PFSK-1 (cell line): Measurements from ENCODE around the gene RNF115.

Experiments used
- FOXP2 ChIP-seq: optimal IDR thresholded peaks from 2 replicates; pipeline ENCODE3; 2011; ENCODE audit warnings: borderline replicate concordance, control low read depth, inconsistent platforms; ENCODE audit not compliant: insufficient read depth; ENCODE audit errors: extremely low read length, extremely low read depth
- POLR2AphosphoS5 ChIP-seq: IDR thresholded peaks from 2 replicates; pipeline ENCODE4 v1.6.1; 2012; ENCODE audit warnings: low read depth, mild to moderate bottlenecking, control low read depth, low read length, moderate library complexity
- REST ChIP-seq, 2 experiments: IDR thresholded peaks; 2 replicates each; pipeline versions ENCODE4 v1.6.1 to v1.8.0; 2011 to 2012; ENCODE audit warnings: low read depth in 2 of 2, low read length in 2 of 2, control low read depth in 1 of 2, inconsistent platforms in 1 of 2, mild to moderate bottlenecking in 1 of 2, moderate library complexity in 1 of 2; ENCODE audit not compliant: insufficient read depth in 1 of 2
- SIN3A ChIP-seq: IDR thresholded peaks from 2 replicates; pipeline ENCODE4 v1.6.1; 2012; ENCODE audit warnings: mild to moderate bottlenecking, low read length, moderate library complexity, borderline replicate concordance; ENCODE audit not compliant: insufficient read depth
- TAF1 ChIP-seq: IDR thresholded peaks from 2 replicates; pipeline ENCODE4 v1.6.1; 2012; ENCODE audit warnings: low read length, control low read depth, borderline replicate concordance; ENCODE audit not compliant: insufficient read depth

Gene RNF115

DNA sequence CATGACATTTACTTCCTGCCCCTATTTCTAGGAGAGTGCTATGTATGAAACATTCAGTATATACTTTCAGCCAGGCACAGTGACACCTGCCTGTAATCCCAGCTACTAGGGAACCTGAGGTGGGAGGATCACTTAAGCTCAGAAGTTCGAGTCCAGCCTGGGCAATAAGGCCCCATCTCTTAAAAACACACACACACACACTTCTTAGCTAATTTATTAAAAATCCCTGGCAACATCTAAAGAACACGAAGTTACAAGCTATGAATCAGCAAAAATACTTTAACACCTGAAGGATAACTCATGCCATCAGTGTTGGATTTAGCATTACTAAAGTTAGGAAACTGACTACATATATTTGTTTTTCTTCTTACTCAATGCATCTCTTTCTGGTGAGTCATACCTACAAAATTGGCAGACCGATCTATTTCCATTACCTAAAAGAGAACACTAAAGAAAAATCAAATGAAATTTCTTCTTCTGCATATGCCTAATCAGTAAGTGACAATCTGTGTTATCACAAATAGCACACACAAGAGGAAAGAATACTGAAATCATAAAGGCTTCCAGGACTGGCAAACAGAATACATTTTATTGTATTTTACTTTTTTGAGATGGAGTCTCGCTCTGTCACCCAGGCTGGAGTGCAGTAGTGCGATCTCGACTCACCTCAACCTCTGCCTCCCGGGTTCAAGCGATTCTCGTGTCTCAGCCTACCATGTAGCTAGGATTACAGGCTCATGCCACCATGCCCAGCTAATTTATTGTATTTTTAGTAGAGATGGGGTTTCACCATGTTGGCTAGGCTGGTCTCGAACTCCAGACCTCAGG lies 41.4 kb downstream of the RNF115 start:
- TF ChIP-seq TAF1 (no peak), FOXP2 (no peak)

DNA sequence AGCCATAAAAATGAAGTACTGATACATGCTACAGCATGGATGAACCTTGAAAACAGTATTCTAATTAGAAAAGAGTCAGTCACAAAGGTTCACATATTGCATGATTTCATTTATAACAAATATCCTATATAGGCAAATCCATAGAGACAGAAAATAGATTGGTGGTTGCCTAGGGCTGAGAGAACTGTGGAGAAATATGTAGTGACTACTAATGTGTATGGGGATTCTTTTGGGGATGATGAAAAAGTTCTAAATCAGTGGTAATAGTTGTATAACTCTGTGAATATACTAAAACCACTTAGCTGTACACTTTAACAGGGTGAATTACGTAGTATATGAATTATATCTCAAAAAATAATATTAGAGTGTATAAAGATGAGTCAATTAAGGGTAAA lies 45.8 kb downstream of the RNF115 start:
- no peak for TF ChIP-seq REST (IDR thresholded peaks at IDR 0.05; ENCODE audit: insufficient read depth in 1 of 2, low read depth in 2 of 2, low read length in 2 of 2)
- TF ChIP-seq SIN3A, result no peak
- TF ChIP-seq FOXP2, result no peak
- no peak for TF ChIP-seq TAF1
- TF ChIP-seq POLR2AphosphoS5, result no peak

GRCh38 chr1:145777357-145778145 lies 46.3 kb downstream of the RNF115 start:
- TF ChIP-seq SIN3A, result no peak
- no peak for TF ChIP-seq FOXP2

DNA sequence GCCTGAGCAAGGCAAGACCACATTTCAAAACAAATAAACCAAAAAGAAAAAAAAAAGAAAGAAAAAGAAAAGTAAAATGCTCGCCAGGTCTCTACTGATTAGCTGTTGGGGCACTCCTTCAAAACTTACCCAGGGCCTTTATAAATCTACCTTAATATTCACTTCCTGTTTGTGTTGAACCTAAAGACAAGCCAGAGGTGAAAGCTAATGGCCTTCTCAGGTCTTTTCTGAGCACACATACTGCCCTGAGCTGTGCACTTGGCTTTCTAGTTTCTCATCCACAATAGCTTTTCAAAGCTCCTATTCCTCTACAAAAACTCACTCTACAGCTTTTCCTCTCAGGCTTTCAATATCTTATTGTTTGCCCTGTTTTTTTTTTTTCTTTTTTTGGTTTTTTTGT lies 50.5 kb downstream of the RNF115 start:
- TF ChIP-seq SIN3A, result no peak
- TF ChIP-seq POLR2AphosphoS5, result no peak
- no peak for TF ChIP-seq TAF1
- no peak for TF ChIP-seq REST (IDR thresholded peaks at IDR 0.05; ENCODE audit: insufficient read depth in 1 of 2, low read depth in 2 of 2, low read length in 2 of 2)
- no peak for TF ChIP-seq FOXP2

DNA sequence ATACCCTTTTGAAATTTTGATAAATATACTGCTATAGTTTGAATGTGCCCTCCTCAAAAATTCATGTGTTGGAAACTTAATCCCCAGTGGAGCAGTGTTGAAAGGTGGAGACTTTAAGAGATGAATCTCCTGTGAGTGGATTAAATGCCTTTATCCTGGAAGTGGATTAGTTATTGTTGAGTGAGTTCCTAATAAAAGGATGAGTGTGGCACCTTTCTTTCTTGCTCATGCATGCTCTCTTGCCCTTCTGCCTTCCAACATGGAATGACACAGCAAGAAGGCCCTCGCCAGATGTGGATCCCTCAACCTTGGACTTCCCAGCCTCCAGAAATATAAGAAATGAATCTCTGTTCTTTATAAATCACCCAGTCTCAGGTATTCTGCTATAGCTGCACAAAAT lies 52.8 kb downstream of the RNF115 start:
- TF ChIP-seq FOXP2, result no peak
- no peak for TF ChIP-seq REST (IDR thresholded peaks at IDR 0.05; ENCODE audit: insufficient read depth in 1 of 2, low read depth in 2 of 2, low read length in 2 of 2)
- no peak for TF ChIP-seq TAF1
- TF ChIP-seq SIN3A, result no peak
- TF ChIP-seq POLR2AphosphoS5, result no peak

- TF ChIP-seq FOXP2, result no peak
- no peak for TF ChIP-seq TAF1
- TF ChIP-seq SIN3A, result no peak
- no peak for TF ChIP-seq POLR2AphosphoS5
- TF ChIP-seq REST (IDR thresholded peaks at IDR 0.05; ENCODE audit: insufficient read depth in 1 of 2, low read depth in 2 of 2, low read length in 2 of 2), result no peak
Observed at GRCh38 chr1:145759721-145760120, 64.2 kb downstream of the RNF115 start.
